ENCODE measurements around the gene VDR. TPM values are rescaled to one million over a fixed set of nuclear protein-coding genes. Genes with fewer than 3 reads are reported as not detected.

Gene VDR
- polyA plus RNA-seq, 1 donor (not counting 4 experiments of a cell fraction or from before 2014, with no cell fraction given), result 43.3 TPM

- H3K4me1 ChIP-seq (ENCODE audit: control insufficient read depth, extremely low read depth, insufficient read depth, low read length), result peaks cover 48% of the 10 kb centered on the region
- H4K20me1 ChIP-seq (ENCODE audit: control insufficient read depth, extremely low read depth, insufficient read depth, low read length), result peaks cover 7% of the 10 kb centered on the region
- peaks cover 9% of the 10 kb centered on the region for H3K9me1 ChIP-seq (ENCODE audit: control insufficient read depth, extremely low read depth, insufficient read depth, low read length)
- H2AFZ ChIP-seq (ENCODE audit: control insufficient read depth, low read length), result no peak overlapping the region
- peak overlapping the region; percentile 69 to 82 (median 79) for H3K4me3 ChIP-seq (ENCODE audit: control insufficient read depth in 2 of 3, extremely low read depth in 1 of 3, insufficient read depth in 2 of 3, low read depth in 1 of 3, low read length in 3 of 3)
- dilution Hi-C loops (cut with MboI; ENCODE audit: extremely low pct_ligation_motif_present, low sequenced_read_pairs), result no loop called here
- FAIRE-seq (no peak), DNase-seq (ENCODE audit: low read depth, low spot score) (no peak)
- peaks cover 69% of the 10 kb centered on the region for H3K79me2 ChIP-seq (ENCODE audit: control insufficient read depth, insufficient read depth, low read length)
- no peak for TF ChIP-seq CTCF (optimal IDR thresholded peaks at IDR 0.05 in 1 of 3, IDR thresholded peaks at IDR 0.05 in 1 of 3, conservative IDR thresholded peaks at IDR 0.05 in 1 of 3; ENCODE audit: extremely low read depth in 1 of 3, insufficient read depth in 2 of 3, low read length in 3 of 3)
- no peak for TF ChIP-seq EZH2 (IDR thresholded peaks at IDR 0.05; ENCODE audit: low read length)
- peaks cover 3 to 21% of the 10 kb centered on the region in 2 experiments for H3K36me3 ChIP-seq (ENCODE audit: control insufficient read depth in 2 of 2, extremely low read depth in 1 of 2, insufficient read depth in 2 of 2, low read length in 2 of 2)
- no peaks in the 10 kb centered on the region for H3K9me3 ChIP-seq (ENCODE audit: control insufficient read depth, low read depth, low read length)
- no peaks in the 10 kb centered on the region for H3K27me3 ChIP-seq (ENCODE audit: control insufficient read depth, extremely low read depth, insufficient read depth, low read length)
- peak overlapping the region; percentile 69 for H3K9ac ChIP-seq (ENCODE audit: control insufficient read depth, extremely low read depth, insufficient read depth, low read length)
- peak overlapping the region; percentile 34 for H3K27ac ChIP-seq (ENCODE audit: control insufficient read depth, insufficient read depth, low read length)
- H3K4me2 ChIP-seq (ENCODE audit: control insufficient read depth, extremely low read depth, insufficient read depth, low read depth, low read length), result peak overlapping the region; percentile 91
These were observed 86.2 kb downstream of the VDR start for GRCh38 chr12:47818467-47819137.

DNA sequence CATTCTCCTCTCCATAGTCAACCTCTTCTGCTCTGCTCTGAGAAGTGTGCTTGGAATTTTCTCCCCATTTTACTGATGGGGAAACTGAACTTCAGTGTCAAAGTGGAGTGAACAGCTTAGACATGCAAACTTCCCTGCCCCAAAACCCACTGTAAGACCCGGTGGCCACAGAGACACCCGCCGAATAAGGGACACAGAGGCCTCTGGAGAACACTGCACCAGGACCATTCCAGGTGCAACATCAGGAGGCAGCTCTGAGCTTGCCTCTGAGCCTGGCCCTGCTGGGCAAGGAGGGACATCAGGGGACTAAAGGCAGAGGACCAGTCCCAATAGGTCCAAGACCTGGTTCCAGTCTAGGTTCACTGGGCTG, 86.8 kb downstream of the VDR start:
- dilution Hi-C loops (cut with MboI; ENCODE audit: extremely low pct_ligation_motif_present, low sequenced_read_pairs), result no loop called here
- H3K9me1 ChIP-seq (ENCODE audit: control insufficient read depth, extremely low read depth, insufficient read depth, low read length), result peaks cover 12% of the 10 kb centered on the region
- H3K9ac ChIP-seq (ENCODE audit: control insufficient read depth, extremely low read depth, insufficient read depth, low read length), result peak overlapping the region; percentile 69
- peaks cover 74% of the 10 kb centered on the region for H3K79me2 ChIP-seq (ENCODE audit: control insufficient read depth, insufficient read depth, low read length)
- FAIRE-seq (no peak), DNase-seq (ENCODE audit: low read depth, low spot score) (no peak)
- peaks cover 54% of the 10 kb centered on the region for H3K4me1 ChIP-seq (ENCODE audit: control insufficient read depth, extremely low read depth, insufficient read depth, low read length)
- H4K20me1 ChIP-seq (ENCODE audit: control insufficient read depth, extremely low read depth, insufficient read depth, low read length), result peaks cover 7% of the 10 kb centered on the region
- H2AFZ ChIP-seq (ENCODE audit: control insufficient read depth, low read length), result no peak overlapping the region
- no peak overlapping the region for H3K27ac ChIP-seq (ENCODE audit: control insufficient read depth, insufficient read depth, low read length)
- TF ChIP-seq EZH2 (IDR thresholded peaks at IDR 0.05; ENCODE audit: low read length), result no peak
- peak in 1 of 3 experiments; percentile 23 for TF ChIP-seq CTCF (optimal IDR thresholded peaks at IDR 0.05 in 1 of 3, IDR thresholded peaks at IDR 0.05 in 1 of 3, conservative IDR thresholded peaks at IDR 0.05 in 1 of 3; ENCODE audit: extremely low read depth in 1 of 3, insufficient read depth in 2 of 3, low read length in 3 of 3)
- peak overlapping the region; percentile 69 to 82 (median 79) for H3K4me3 ChIP-seq (ENCODE audit: control insufficient read depth in 2 of 3, extremely low read depth in 1 of 3, insufficient read depth in 2 of 3, low read depth in 1 of 3, low read length in 3 of 3)
- peaks cover 3 to 21% of the 10 kb centered on the region in 2 experiments for H3K36me3 ChIP-seq (ENCODE audit: control insufficient read depth in 2 of 2, extremely low read depth in 1 of 2, insufficient read depth in 2 of 2, low read length in 2 of 2)
- peak overlapping the region; percentile 91 for H3K4me2 ChIP-seq (ENCODE audit: control insufficient read depth, extremely low read depth, insufficient read depth, low read depth, low read length)
- H3K27me3 ChIP-seq (ENCODE audit: control insufficient read depth, extremely low read depth, insufficient read depth, low read length), result no peaks in the 10 kb centered on the region
- no peaks in the 10 kb centered on the region for H3K9me3 ChIP-seq (ENCODE audit: control insufficient read depth, low read depth, low read length)
